Uterus (tissue), 4 donors: ENCODE data around the gene SMKR1. TPM values are rescaled to one million over a fixed set of nuclear protein-coding genes. Genes with fewer than 3 reads are reported as not detected.

Experiments
- DNase-seq, 2 donors: peaks; one replicate each; pipeline ENCODE4 v3.0.0-alpha.2; 2019 to 2020
- H3K27ac ChIP-seq, 2 donors: fragments of 200-600 bp; sonication (generic); 1 replicate in 1 of 2; 2 replicates in 1 of 2; pipeline ENCODE4 v1.5.1; 2016 to 2018
- H3K27me3 ChIP-seq, 2 donors: fragments of 200-600 bp; sonication (generic); one replicate each; pipeline ENCODE4 v1.5.1; 2018 to 2019; ENCODE audit warnings: control low read depth in 1 of 2
- H3K36me3 ChIP-seq, 2 donors: fragments of 200-600 bp; sonication (generic); one replicate each; pipeline ENCODE4 v1.5.1; 2019; ENCODE audit warnings: control low read depth in 1 of 2
- H3K4me1 ChIP-seq, 2 donors: fragments of 200-600 bp; sonication (generic); one replicate each; pipeline ENCODE4 v1.5.1; 2018 to 2019; ENCODE audit warnings: control low read depth in 1 of 2
- H3K4me3 ChIP-seq, 2 donors: fragments of 200-600 bp; sonication (generic); 1 replicate in 1 of 2; 2 replicates in 1 of 2; pipeline ENCODE4 v1.5.1; 2018 to 2019; ENCODE audit warnings: mild to moderate bottlenecking in 1 of 2
- H3K9me3 ChIP-seq, 2 donors: fragments of 200-600 bp; sonication (generic); one replicate each; pipeline ENCODE4 v1.5.1; 2019; ENCODE audit warnings: control low read depth in 1 of 2
- POLR2A ChIP-seq, 2 donors: fragments of 450-650 bp; IDR thresholded peaks; one replicate each; pipeline ENCODE4 v1.6.1; 2016; ENCODE audit warnings: antibody characterized with exemption in 2 of 2, mild to moderate bottlenecking in 1 of 2, moderate library complexity in 1 of 2
- intact Hi-C: fragments of 100-400 bp; cut with DNase I; formaldehyde crosslinking; loops from one replicate; pipeline ENCODE4 v1.15.1; 2023; ENCODE audit warnings: low total_unique reads
- total RNA-seq, 4 donors: library from RNA; depleted of rRNA in 3 of 4; stranded (reverse); fragments of >200 nt in 3 of 4; gene quantifications; one replicate each; pipeline versions ENCODE4 v1.1.0 to v1.2.4, GENCODE V29; 2014 to 2023
- TF ChIP-seq, protein P1 (sequence below), 4 experiments: fragments of 200-600 bp in 2 of 4; fragments of 450-650 bp in 2 of 4; sonication (generic) in 2 of 4; IDR thresholded peaks; one replicate each; pipeline ENCODE4 v1.5.1; 2016 to 2019; ENCODE audit warnings: antibody characterized with exemption in 4 of 4, mild to moderate bottlenecking in 2 of 4, moderate library complexity in 1 of 4
- donor health status: DM: yes; HTN: yes; CAD: no.

Gene SMKR1
- total RNA-seq, 4 donors from 2014 or later, result 0.35 to 1.7 TPM; not detected in 2

DNA sequence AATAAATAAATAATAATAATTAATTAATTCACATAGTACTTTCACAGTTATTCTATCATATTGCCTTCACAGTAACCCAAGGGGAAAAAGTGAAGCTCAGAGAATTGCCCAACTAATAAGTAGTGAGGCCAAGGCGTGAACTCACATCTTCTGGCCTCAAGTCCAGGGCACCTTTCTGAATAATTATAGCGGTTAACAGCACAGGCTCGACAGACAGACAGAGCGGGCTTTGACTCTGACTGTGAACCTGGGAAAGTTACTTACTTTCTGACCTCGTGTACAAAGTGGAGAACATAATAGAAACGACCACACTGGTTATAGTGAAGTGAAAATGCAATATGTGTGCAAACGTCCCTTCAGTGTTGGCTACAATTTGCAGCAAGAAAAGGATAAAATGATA is 5.7 kb upstream of the SMKR1 start:
- no peak for DNase-seq
- TF ChIP-seq POLR2A (IDR thresholded peaks at IDR 0.05), result no peak
- TF ChIP-seq, protein P1, sequence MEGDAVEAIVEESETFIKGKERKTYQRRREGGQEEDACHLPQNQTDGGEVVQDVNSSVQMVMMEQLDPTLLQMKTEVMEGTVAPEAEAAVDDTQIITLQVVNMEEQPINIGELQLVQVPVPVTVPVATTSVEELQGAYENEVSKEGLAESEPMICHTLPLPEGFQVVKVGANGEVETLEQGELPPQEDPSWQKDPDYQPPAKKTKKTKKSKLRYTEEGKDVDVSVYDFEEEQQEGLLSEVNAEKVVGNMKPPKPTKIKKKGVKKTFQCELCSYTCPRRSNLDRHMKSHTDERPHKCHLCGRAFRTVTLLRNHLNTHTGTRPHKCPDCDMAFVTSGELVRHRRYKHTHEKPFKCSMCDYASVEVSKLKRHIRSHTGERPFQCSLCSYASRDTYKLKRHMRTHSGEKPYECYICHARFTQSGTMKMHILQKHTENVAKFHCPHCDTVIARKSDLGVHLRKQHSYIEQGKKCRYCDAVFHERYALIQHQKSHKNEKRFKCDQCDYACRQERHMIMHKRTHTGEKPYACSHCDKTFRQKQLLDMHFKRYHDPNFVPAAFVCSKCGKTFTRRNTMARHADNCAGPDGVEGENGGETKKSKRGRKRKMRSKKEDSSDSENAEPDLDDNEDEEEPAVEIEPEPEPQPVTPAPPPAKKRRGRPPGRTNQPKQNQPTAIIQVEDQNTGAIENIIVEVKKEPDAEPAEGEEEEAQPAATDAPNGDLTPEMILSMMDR (IDR thresholded peaks at IDR 0.05), result no peak
- Histone ChIP-seq H3K9me3 (no peaks in the 10 kb centered on the region), H3K27ac (no peak overlapping the region), H3K4me3 (no peak overlapping the region), H3K36me3 (no peaks in the 10 kb centered on the region), H3K27me3 (no peaks in the 10 kb centered on the region), H3K4me1 (no peaks in the 10 kb centered on the region)
- intact Hi-C loops, result no loop called here

- TF ChIP-seq POLR2A (IDR thresholded peaks at IDR 0.05), result no peak
- TF ChIP-seq, protein P1 (IDR thresholded peaks at IDR 0.05), result no peak
- no peak overlapping the region for H3K4me3 ChIP-seq
- DNase-seq, result no peak
- no peak overlapping the region for H3K27ac ChIP-seq
- H3K27me3 ChIP-seq, result no peaks in the 10 kb centered on the region
- H3K9me3 ChIP-seq, result no peaks in the 10 kb centered on the region
- intact Hi-C loops, result no loop called here
- no peaks in the 10 kb centered on the region for H3K4me1 ChIP-seq
- no peaks in the 10 kb centered on the region for H3K36me3 ChIP-seq
Measured at GRCh38 chr7:129497156-129497555, 5.2 kb upstream of the SMKR1 start.

GRCh38 chr7:129498021-129498420 is 4.3 kb upstream of the SMKR1 start:
- Histone ChIP-seq H3K36me3 (no peaks in the 10 kb centered on the region), H3K27me3 (no peaks in the 10 kb centered on the region), H3K9me3 (no peaks in the 10 kb centered on the region), H3K4me3 (no peak overlapping the region), H3K4me1 (no peaks in the 10 kb centered on the region), H3K27ac (no peak overlapping the region)
- intact Hi-C loops, result no loop called here
- no peak for TF ChIP-seq POLR2A (IDR thresholded peaks at IDR 0.05)
- TF ChIP-seq, protein P1 (IDR thresholded peaks at IDR 0.05), result no peak
- DNase-seq, result no peak

GRCh38 chr7:129499999-129500398 is 2.3 kb upstream of the SMKR1 start:
- Histone ChIP-seq H3K27me3 (no peaks in the 10 kb centered on the region), H3K27ac (no peak overlapping the region), H3K9me3 (no peaks in the 10 kb centered on the region), H3K4me1 (no peaks in the 10 kb centered on the region), H3K4me3 (no peak overlapping the region), H3K36me3 (no peaks in the 10 kb centered on the region)
- TF ChIP-seq, protein P1 (IDR thresholded peaks at IDR 0.05), result no peak
- no peak for TF ChIP-seq POLR2A (IDR thresholded peaks at IDR 0.05)
- intact Hi-C loops, result no loop called here
- DNase-seq, result no peak

- TF ChIP-seq, protein P1 (IDR thresholded peaks at IDR 0.05), result no peak
- no peak for TF ChIP-seq POLR2A (IDR thresholded peaks at IDR 0.05)
- no peak for DNase-seq
- intact Hi-C loops, result no loop called here
- H3K9me3 ChIP-seq, result no peaks in the 10 kb centered on the region
- H3K4me1 ChIP-seq, result no peaks in the 10 kb centered on the region
- no peaks in the 10 kb centered on the region for H3K27me3 ChIP-seq
- H3K36me3 ChIP-seq, result no peaks in the 10 kb centered on the region
- H3K4me3 ChIP-seq, result peak overlapping the region; percentile 4 to 46
- no peak overlapping the region for H3K27ac ChIP-seq
Measured at GRCh38 chr7:129502708-129503685, 666 bp downstream of the SMKR1 start.
